GM19238 (cell line): Measurements from ENCODE around the gene CDK15.
"Not testable (repeated sequence)": the region's sequence is repeated elsewhere in the genome, so short reads cannot be mapped to it uniquely, and the experiment has no call there.

Source experiments
- DNase-seq: peaks from one replicate; pipeline ENCODE4 v3.0.0; 2011; ENCODE audit warnings: low spot score; ENCODE audit not compliant: insufficient read length

Gene CDK15

DNA sequence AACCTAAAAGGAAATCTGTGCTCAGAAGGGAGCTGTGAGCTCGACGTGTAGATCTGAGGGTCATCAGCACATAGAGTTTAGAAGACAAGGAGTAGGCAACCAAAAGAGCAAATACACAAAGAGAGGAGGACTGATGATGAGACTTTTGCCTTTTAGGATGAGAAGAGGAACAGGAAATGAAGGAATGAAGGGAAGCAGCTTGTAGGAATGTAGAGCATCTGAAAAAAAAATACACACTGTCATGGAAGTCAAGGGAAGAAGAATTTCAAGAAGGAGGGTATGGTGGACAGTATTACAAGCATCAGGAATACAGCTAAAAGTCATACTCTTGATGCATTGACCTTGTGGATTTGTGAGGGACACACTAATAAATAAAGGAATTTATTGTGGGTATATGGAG lies 21.9 kb downstream of the CDK15 start:
- no peak for DNase-seq

DNA sequence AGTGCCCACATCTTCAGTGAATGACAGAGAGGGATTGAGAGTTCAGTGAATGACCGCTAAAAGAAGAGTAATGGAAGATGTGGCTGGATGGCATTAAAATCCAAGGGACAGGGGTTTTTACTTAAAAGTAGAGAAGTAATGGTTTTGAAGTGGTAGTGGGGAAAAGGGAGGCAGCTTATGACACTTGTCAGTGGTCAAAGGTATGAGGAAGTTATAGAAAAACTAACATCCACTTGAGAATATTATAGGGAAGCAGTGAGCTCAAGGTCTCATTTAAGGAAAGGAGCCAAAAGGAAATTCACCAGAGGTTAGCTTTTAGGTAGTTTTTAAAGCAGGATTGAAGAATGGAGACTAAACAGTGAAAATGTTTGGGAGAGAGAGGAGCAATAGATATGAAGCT lies 24.3 kb downstream of the CDK15 start:
- DNase-seq = no peak

- no peak for DNase-seq
Measured at GRCh38 chr2:201831469-201831868, 25.1 kb downstream of the CDK15 start.

GRCh38 chr2:201833781-201834180 lies 27.4 kb downstream of the CDK15 start:
- no peak for DNase-seq

- DNase-seq = no peak
Measured at GRCh38 chr2:201835066-201835465, 28.7 kb downstream of the CDK15 start.

GRCh38 chr2:201837391-201837790 lies 31.1 kb downstream of the CDK15 start:
- DNase-seq = no peak

DNA sequence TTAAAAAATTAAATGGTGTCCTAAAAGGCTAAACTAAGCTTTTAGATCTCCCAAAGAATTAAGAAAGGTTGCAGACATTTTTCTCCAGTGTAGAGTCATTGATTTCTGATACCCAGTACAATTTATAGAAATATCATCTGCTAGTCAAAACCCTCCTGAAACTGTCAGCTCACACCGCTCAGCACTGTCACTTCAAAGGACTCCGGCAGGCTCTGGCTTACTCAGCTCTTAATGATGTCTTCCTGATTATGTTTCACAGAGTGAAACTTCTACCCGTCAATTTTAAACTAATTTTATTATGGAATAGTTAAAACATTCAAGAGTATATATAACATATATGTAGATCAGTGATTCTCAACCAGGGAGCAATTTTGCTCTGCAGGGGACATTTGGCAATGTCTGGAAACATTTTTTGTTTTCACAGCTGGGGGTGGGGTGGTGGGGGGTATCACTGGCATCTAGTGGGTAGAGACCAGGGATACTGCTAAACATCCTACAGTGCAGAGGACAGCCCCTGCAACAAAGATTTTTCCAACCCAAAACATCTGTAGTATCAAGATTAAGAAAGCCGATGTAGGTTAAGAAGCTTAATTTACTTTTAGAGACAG lies 31.6 kb downstream of the CDK15 start:
- DNase-seq = no peak

GRCh38 chr2:201839727-201840126 lies 33.4 kb downstream of the CDK15 start:
- no peak for DNase-seq

DNA sequence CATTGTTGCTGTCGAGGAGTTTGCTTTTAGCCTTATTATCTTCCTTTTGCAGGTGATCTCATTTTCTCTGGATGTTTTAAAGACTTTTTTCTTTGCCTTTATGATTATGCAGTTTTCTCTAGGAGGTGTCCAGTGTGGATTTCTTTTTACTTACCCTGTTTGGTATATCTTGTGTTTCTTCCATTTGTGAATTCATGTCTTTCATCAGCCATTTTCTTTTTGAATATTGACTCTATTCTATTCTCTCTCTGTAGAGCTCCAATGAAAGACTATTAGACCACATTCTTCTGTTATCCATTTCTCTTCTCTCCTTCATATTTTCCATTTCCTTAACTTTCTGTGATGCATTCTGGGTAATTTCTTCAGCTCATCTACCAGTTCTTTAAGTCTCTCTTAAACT lies 34.4 kb downstream of the CDK15 start:
- DNase-seq = no peak

- DNase-seq = no peak
Measured at GRCh38 chr2:201842131-201842860, 36.0 kb downstream of the CDK15 start.

- DNase-seq = not testable (repeated sequence)
Measured at GRCh38 chr2:201844922-201845321, 38.6 kb downstream of the CDK15 start.

GRCh38 chr2:201847481-201847880 lies 41.1 kb downstream of the CDK15 start:
- no peak for DNase-seq

- no peak for DNase-seq
Measured at GRCh38 chr2:201852462-201852861, 46.1 kb downstream of the CDK15 start.

GRCh38 chr2:201852878-201853415 lies 46.6 kb downstream of the CDK15 start:
- no peak for DNase-seq

GRCh38 chr2:201854221-201854801 lies 48.0 kb downstream of the CDK15 start:
- DNase-seq = no peak

- DNase-seq = no peak
Measured at GRCh38 chr2:201854841-201855240, 48.5 kb downstream of the CDK15 start.

DNA sequence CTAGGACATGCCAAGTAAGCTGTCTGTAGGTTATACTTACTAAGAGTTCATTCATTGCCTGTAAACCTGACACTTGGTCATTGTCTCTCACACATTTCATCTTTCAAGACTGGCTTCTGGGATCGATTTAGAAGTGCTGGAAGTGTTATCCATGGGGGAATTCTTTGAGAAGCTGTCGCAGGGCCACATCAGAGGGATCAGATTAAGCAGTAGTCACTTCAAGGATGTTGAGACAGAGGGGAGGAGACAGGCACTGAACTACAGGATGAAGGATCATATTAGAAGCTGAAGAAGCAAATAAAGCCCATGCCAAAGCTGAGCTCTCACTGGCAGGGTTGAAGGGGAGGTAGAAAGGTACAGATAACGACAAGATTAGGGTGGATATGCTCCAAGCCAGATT lies 49.0 kb downstream of the CDK15 start:
- no peak for DNase-seq

DNA sequence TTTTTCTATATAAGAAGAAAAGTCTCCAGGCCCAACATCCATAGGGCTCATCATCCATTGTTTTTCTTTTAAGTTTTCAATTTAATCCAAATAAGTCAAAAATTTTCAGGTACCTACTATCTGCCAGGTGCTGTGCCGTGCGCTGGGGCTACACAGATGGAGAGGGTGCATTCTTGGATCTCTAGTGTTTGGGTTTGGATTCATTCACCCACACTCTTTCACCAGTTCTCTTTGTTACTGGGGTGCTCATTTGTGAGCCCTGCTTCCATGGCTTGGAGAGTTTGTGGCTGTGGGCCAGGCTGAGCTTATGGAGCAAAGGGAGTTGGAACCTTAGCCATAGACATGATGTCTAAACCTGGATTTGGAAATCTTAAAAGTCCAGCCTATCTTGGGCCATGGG lies 51.0 kb downstream of the CDK15 start:
- DNase-seq = no peak

GRCh38 chr2:201858281-201859184 lies 52.2 kb downstream of the CDK15 start:
- no peak for DNase-seq

DNA sequence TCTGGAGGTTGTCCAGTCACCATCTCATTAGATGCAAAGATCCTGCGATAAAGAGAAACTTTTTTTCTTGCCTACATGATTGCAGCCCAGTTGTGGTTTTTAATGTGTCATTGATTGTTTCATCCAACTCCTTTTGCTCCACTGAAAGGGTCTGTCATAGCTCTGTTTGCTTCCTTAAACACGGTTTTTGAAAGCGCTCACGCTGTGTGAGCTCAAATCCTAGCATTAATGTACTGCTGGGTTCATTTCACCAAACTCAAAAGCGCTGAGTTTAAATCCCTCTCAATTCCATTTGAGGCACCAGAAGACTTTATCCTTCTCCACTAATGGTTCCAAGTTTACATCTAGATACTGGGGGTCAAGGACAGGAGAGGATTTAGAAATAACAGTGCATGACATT lies 53.6 kb downstream of the CDK15 start:
- DNase-seq = no peak

DNA sequence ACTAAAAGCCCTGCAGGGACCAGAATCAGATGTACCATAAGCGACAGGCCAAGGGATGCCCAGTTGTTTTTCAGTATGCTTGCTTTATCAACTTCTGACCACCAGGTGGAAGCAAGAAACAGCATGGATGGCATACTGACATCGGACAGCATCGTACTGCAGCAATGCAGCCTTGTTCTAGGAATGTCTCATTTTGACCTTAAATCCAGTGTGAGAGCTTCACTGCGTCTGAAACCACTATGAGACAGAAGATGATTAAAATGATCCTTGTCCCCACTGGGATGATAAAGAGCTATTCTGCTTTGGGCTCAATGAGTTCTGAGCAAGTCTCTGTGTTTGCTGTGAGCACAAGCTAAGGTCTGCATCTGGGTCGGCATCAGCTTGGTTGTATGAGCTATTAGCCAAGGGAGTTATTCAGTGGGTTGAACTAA lies 54.3 kb downstream of the CDK15 start:
- peak; percentile 44 for DNase-seq

GRCh38 chr2:201862843-201863242 lies 56.5 kb downstream of the CDK15 start:
- DNase-seq = no peak
